Right lobe of liver (tissue), 4 donors: ENCODE results near the gene CALU.

Experiments
- CTCF ChIP-seq, 4 donors: fragments of 200-600 bp in 3 of 4; fragments of 450-650 bp in 1 of 4; IDR thresholded peaks; one replicate each; pipeline versions ENCODE4 v1.5.1 to v1.8.0; 2016 to 2022; ENCODE audit warnings: antibody characterized with exemption in 4 of 4, mild to moderate bottlenecking in 2 of 4
- POLR2A ChIP-seq: fragments of 450-650 bp; IDR thresholded peaks from one replicate; pipeline ENCODE4 v1.6.1; 2017; ENCODE audit warnings: antibody characterized with exemption, mild to moderate bottlenecking
- donor health status: DM: no; HTN: no; CAD: no.
- donor health status: DM: no; HTN: no; CAD: no.
- donor health status: DM: no; HTN: yes; CAD: no.

GRCh38 chr7:128733278-128733645 is 5.9 kb upstream of the CALU start:
- TF ChIP-seq CTCF (IDR thresholded peaks at IDR 0.05), result no peak
- TF ChIP-seq POLR2A, result no peak
